Panc1 (cell line): Measurements from ENCODE around the gene DROSHA. TPM values are rescaled to one million over a fixed set of nuclear protein-coding genes. Genes with fewer than 3 reads are reported as not detected.

Source experiments
- ATAC-seq: fragments of 200-7000 bp; cut with Tn5 transposase; 2 replicates; pipeline ENCODE4 v1.9.1; 2020; ENCODE audit warnings: mild to moderate bottlenecking, moderate library complexity
- BruUV-seq: library from RNA; stranded (reverse); fragments of 400-500 nt; replicated peaks from 2 replicates; lab custom pipeline; 2021; lab: Mats Ljungman, UMichigan
- CTCF ChIA-PET: fragments of 300-600 bp; sonication (Branson Sonifier 250); formaldehyde crosslinking; loops from one replicate; lab custom pipeline; 2022; ENCODE audit warnings: antibody characterized with exemption; lab: Charles Lee
- POLR2A ChIA-PET: fragments of 300-600 bp; sonication (Branson Sonifier 250); formaldehyde crosslinking; loops from one replicate; lab custom pipeline; 2022; ENCODE audit warnings: antibody characterized with exemption; lab: Charles Lee
- DNase-seq: peaks from one replicate; pipeline ENCODE4 v3.0.0-alpha.2; 2010; ENCODE audit warnings: low read depth, low spot score
- H3K27ac ChIP-seq: 2 replicates; pipeline ENCODE4 v1.5.1; 2011; ENCODE audit warnings: mild to moderate bottlenecking, low read length, inconsistent platforms
- H3K27me3 ChIP-seq: fragments of 200-500 bp; sonication (Bioruptor generic); 2 replicates; pipeline ENCODE4 v1.6.0; 2014; ENCODE audit warnings: low read length, inconsistent platforms; ENCODE audit not compliant: control insufficient read depth, insufficient read depth
- H3K36me3 ChIP-seq: fragments of 200-500 bp; sonication (Bioruptor generic); 2 replicates; pipeline ENCODE4 v1.5.1; 2014; ENCODE audit warnings: inconsistent platforms, mild to moderate bottlenecking, low read length, moderate library complexity; ENCODE audit not compliant: control insufficient read depth, insufficient read depth
- H3K4me1 ChIP-seq: 2 replicates; pipeline ENCODE4 v1.5.1; 2011; ENCODE audit warnings: inconsistent platforms, mild to moderate bottlenecking, low read length, moderate library complexity; ENCODE audit not compliant: control insufficient read depth, insufficient read depth
- H3K4me3 ChIP-seq, 2 experiments: 2 replicates each; pipeline ENCODE4 v1.5.1; 2011 to 2012; ENCODE audit warnings: low read depth in 2 of 2, low read length in 2 of 2, mild to moderate bottlenecking in 2 of 2, inconsistent platforms in 1 of 2, moderate library complexity in 1 of 2
- H3K9me3 ChIP-seq: fragments of 200-500 bp; sonication (Bioruptor generic); 2 replicates; pipeline ENCODE4 v1.5.1; 2014; ENCODE audit warnings: low read depth, mild to moderate bottlenecking, inconsistent platforms, low read length, moderate library complexity; ENCODE audit not compliant: control insufficient read depth, insufficient read depth
- POLR2AphosphoS5 ChIP-seq: IDR thresholded peaks from 2 replicates; pipeline ENCODE4 v1.6.1; 2012; ENCODE audit warnings: mild to moderate bottlenecking, low read depth, low read length, moderate library complexity
- SIN3A ChIP-seq: IDR thresholded peaks from 2 replicates; pipeline ENCODE4 v1.6.1; 2012; ENCODE audit warnings: low read depth, mild to moderate bottlenecking, low read length, moderate library complexity, borderline replicate concordance; ENCODE audit not compliant: insufficient read depth
- TCF7L2 ChIP-seq: IDR thresholded peaks from 2 replicates; pipeline ENCODE4 v1.6.1; 2011; ENCODE audit warnings: mild to moderate bottlenecking, low read depth, low read length, inconsistent platforms
- in situ Hi-C: cut with HindIII; loops from 2 replicates; pipeline ENCODE4 v1.10.0; 2016; ENCODE audit warnings: low sequenced_read_pairs, low pct_unique_long_range_greater_than_20kb
- intact Hi-C: fragments of 100-400 bp; cut with micrococcal nuclease; formaldehyde crosslinking; loops from one replicate; pipeline ENCODE4 v1.10.0; 2022; ENCODE audit not compliant: unreplicated experiment
- total RNA-seq: library from RNA; stranded (reverse); gene quantifications from one replicate; pipeline ENCODE4 v1.2.1, GENCODE V29; 2021; ENCODE audit not compliant: unreplicated experiment
- TF ChIP-seq, protein P1 (sequence below): fragments of 450-650 bp; IDR thresholded peaks from 2 replicates; pipeline ENCODE4 v1.5.1; 2017; ENCODE audit warnings: mild to moderate bottlenecking
- TF ChIP-seq, protein P2 (sequence below), 2 experiments: IDR thresholded peaks; 2 replicates each; pipeline ENCODE4 v1.6.1; 2011 to 2012; ENCODE audit warnings: low read depth in 2 of 2, control low read depth in 1 of 2, low read length in 1 of 2, mild to moderate bottlenecking in 1 of 2, moderate library complexity in 1 of 2; ENCODE audit not compliant: insufficient read depth in 1 of 2

Gene DROSHA
- total RNA-seq, 1 experiment from 2014 or later, result 98.1 TPM

DNA sequence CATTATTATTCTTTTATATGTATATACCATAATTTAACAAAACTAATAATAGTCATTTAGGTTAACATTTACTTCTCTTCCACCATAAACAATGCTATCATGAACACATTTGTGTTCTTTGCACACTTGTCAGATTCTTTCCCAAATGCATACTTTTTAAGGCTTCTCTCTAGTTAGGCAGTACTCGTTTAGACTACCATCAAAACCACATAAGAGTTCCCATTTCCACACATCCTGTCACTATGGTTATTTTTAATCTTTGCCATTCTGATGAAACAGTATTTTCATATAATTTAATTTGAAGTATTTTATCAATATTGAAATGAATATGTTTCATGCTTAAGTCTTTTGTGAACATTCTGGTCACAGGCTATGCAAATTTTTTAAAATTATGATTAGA lies 15.1 kb downstream of the DROSHA start:
- H3K36me3 ChIP-seq, result peaks cover 19% of the 10 kb centered on the region
- no peaks in the 10 kb centered on the region for H3K9me3 ChIP-seq
- no peak overlapping the region for H3K27ac ChIP-seq
- no TSS peak for BruUV-seq
- intact Hi-C loops (no loop called here), in situ Hi-C loops (no loop called here)
- H3K27me3 ChIP-seq, result no peaks in the 10 kb centered on the region
- H3K4me1 ChIP-seq, result no peaks in the 10 kb centered on the region
- TF ChIP-seq SIN3A (no peak), POLR2AphosphoS5 (no peak), TCF7L2 (no peak)
- TF ChIP-seq, protein P1, sequence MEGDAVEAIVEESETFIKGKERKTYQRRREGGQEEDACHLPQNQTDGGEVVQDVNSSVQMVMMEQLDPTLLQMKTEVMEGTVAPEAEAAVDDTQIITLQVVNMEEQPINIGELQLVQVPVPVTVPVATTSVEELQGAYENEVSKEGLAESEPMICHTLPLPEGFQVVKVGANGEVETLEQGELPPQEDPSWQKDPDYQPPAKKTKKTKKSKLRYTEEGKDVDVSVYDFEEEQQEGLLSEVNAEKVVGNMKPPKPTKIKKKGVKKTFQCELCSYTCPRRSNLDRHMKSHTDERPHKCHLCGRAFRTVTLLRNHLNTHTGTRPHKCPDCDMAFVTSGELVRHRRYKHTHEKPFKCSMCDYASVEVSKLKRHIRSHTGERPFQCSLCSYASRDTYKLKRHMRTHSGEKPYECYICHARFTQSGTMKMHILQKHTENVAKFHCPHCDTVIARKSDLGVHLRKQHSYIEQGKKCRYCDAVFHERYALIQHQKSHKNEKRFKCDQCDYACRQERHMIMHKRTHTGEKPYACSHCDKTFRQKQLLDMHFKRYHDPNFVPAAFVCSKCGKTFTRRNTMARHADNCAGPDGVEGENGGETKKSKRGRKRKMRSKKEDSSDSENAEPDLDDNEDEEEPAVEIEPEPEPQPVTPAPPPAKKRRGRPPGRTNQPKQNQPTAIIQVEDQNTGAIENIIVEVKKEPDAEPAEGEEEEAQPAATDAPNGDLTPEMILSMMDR, result no peak
- TF ChIP-seq, protein P2, sequence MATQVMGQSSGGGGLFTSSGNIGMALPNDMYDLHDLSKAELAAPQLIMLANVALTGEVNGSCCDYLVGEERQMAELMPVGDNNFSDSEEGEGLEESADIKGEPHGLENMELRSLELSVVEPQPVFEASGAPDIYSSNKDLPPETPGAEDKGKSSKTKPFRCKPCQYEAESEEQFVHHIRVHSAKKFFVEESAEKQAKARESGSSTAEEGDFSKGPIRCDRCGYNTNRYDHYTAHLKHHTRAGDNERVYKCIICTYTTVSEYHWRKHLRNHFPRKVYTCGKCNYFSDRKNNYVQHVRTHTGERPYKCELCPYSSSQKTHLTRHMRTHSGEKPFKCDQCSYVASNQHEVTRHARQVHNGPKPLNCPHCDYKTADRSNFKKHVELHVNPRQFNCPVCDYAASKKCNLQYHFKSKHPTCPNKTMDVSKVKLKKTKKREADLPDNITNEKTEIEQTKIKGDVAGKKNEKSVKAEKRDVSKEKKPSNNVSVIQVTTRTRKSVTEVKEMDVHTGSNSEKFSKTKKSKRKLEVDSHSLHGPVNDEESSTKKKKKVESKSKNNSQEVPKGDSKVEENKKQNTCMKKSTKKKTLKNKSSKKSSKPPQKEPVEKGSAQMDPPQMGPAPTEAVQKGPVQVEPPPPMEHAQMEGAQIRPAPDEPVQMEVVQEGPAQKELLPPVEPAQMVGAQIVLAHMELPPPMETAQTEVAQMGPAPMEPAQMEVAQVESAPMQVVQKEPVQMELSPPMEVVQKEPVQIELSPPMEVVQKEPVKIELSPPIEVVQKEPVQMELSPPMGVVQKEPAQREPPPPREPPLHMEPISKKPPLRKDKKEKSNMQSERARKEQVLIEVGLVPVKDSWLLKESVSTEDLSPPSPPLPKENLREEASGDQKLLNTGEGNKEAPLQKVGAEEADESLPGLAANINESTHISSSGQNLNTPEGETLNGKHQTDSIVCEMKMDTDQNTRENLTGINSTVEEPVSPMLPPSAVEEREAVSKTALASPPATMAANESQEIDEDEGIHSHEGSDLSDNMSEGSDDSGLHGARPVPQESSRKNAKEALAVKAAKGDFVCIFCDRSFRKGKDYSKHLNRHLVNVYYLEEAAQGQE (IDR thresholded peaks at IDR 0.05; ENCODE audit: insufficient read depth in 1 of 2, low read depth in 2 of 2, low read length in 1 of 2), result no peak
- ChIA-PET CTCF (no interaction called here), POLR2A (no interaction called here)
- no peak overlapping the region for H3K4me3 ChIP-seq
- ATAC-seq, result no peak
- no peak for DNase-seq

DNA sequence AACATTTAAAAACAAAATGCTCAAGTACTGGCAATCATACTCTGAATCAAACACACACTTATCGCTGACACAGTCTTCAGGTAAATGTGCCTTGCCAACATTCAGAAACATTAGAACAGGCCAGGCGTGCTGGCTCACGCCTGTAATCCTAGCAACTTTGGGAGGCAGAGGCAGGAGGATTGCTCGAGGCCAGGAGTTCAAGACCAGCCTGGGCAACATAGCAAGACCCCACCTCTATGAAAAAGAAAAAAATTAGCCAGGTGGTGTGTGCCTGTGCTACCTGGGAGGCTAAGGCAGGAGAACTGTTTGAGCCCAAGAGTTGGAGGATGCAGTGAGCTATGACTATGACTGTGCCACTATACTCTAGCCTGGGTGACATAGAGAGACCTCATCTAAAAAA lies 20.6 kb downstream of the DROSHA start:
- Histone ChIP-seq H3K4me3 (no peak overlapping the region), H3K36me3 (peaks cover 21% of the 10 kb centered on the region), H3K9me3 (no peaks in the 10 kb centered on the region), H3K4me1 (no peaks in the 10 kb centered on the region), H3K27me3 (no peaks in the 10 kb centered on the region), H3K27ac (no peak overlapping the region)
- intact Hi-C loops, result no loop called here
- ChIA-PET CTCF (no interaction called here), POLR2A (no interaction called here)
- TF ChIP-seq POLR2AphosphoS5 (no peak), TCF7L2 (no peak), SIN3A (no peak)
- TF ChIP-seq, protein P2 (IDR thresholded peaks at IDR 0.05; ENCODE audit: insufficient read depth in 1 of 2, low read depth in 2 of 2, low read length in 1 of 2), result no peak
- TF ChIP-seq, protein P1, result no peak
- no TSS peak for BruUV-seq
- ATAC-seq (no peak), DNase-seq (no peak)
- in situ Hi-C loops, result no loop called here
